ENCODE data around the gene SIGLEC9.

- TF ChIP-seq CEBPB (IDR thresholded peaks at IDR 0.05; ENCODE audit: borderline replicate concordance in 1 of 2, low read depth in 2 of 2, low read length in 2 of 2) (no peak), SMAD5 (IDR thresholded peaks at IDR 0.05; ENCODE audit: low read depth) (no peak), EP300 (IDR thresholded peaks at IDR 0.05; ENCODE audit: borderline replicate concordance in 1 of 2, control insufficient read depth in 1 of 2, low read depth in 2 of 2, low read length in 2 of 2) (no peak)
- TF ChIP-seq, protein P1, sequence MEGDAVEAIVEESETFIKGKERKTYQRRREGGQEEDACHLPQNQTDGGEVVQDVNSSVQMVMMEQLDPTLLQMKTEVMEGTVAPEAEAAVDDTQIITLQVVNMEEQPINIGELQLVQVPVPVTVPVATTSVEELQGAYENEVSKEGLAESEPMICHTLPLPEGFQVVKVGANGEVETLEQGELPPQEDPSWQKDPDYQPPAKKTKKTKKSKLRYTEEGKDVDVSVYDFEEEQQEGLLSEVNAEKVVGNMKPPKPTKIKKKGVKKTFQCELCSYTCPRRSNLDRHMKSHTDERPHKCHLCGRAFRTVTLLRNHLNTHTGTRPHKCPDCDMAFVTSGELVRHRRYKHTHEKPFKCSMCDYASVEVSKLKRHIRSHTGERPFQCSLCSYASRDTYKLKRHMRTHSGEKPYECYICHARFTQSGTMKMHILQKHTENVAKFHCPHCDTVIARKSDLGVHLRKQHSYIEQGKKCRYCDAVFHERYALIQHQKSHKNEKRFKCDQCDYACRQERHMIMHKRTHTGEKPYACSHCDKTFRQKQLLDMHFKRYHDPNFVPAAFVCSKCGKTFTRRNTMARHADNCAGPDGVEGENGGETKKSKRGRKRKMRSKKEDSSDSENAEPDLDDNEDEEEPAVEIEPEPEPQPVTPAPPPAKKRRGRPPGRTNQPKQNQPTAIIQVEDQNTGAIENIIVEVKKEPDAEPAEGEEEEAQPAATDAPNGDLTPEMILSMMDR (IDR thresholded peaks at IDR 0.05 in 2 of 3, conservative IDR thresholded peaks at IDR 0.05 in 1 of 3; ENCODE audit: control insufficient read depth in 2 of 3, extremely low read depth in 1 of 3, insufficient read depth in 1 of 3, low read depth in 3 of 3, low read length in 3 of 3), result no peak
- TF ChIP-seq, protein P2, sequence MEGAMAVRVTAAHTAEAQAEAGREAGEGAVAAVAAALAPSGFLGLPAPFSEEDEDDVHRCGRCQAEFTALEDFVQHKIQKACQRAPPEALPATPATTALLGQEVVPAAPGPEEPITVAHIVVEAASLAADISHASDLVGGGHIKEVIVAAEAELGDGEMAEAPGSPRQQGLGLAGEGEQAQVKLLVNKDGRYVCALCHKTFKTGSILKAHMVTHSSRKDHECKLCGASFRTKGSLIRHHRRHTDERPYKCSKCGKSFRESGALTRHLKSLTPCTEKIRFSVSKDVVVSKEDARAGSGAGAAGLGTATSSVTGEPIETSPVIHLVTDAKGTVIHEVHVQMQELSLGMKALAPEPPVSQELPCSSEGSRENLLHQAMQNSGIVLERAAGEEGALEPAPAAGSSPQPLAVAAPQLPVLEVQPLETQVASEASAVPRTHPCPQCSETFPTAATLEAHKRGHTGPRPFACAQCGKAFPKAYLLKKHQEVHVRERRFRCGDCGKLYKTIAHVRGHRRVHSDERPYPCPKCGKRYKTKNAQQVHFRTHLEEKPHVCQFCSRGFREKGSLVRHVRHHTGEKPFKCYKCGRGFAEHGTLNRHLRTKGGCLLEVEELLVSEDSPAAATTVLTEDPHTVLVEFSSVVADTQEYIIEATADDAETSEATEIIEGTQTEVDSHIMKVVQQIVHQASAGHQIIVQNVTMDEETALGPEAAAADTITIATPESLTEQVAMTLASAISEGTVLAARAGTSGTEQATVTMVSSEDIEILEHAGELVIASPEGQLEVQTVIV (IDR thresholded peaks at IDR 0.05; ENCODE audit: borderline replicate concordance, partially characterized antibody), result no peak
These were observed 17.4 kb downstream of the SIGLEC9 start, which contains the start of gene SIGLEC7 for GRCh38 chr19:51142119-51142518.
